MCF 10A (cell line): ENCODE measurements around the gene EME2. TPM values are rescaled to one million over a fixed set of nuclear protein-coding genes. Genes with fewer than 3 reads are reported as not detected.

Experiments used
- BruUV-seq: library from RNA; stranded (reverse); fragments of 400-500 nt; replicated peaks from 2 replicates; lab custom pipeline; 2021; lab: Mats Ljungman, UMichigan
- CTCF ChIA-PET: fragments of 300-600 bp; sonication (Branson Sonifier 250); formaldehyde crosslinking; extraction: SDS; loops from one replicate; lab custom pipeline; 2021; ENCODE audit warnings: antibody characterized with exemption, inconsistent platforms; lab: Yijun Ruan, JAX
- POLR2A ChIA-PET: fragments of 300-600, 350-650 bp; sonication (Branson Sonifier 250); formaldehyde crosslinking; extraction: SDS; loops from one replicate; lab custom pipeline; 2020; ENCODE audit warnings: antibody characterized with exemption, inconsistent platforms; lab: Yijun Ruan, JAX
- DNase-seq: peaks from one replicate; pipeline ENCODE4 v3.0.0-alpha.2; 2018; ENCODE audit not compliant: unreplicated experiment
- H3K27ac Mint-ChIP-seq: one replicate; pipeline ENCODE4 v1.8.0; 2022; ENCODE audit warnings: mild to moderate bottlenecking, low read depth, mixed read lengths; ENCODE audit not compliant: unreplicated experiment
- H3K27me3 Mint-ChIP-seq: one replicate; pipeline ENCODE4 v1.8.0; 2022; ENCODE audit warnings: mixed read lengths; ENCODE audit not compliant: insufficient read depth, unreplicated experiment
- H3K36me3 Mint-ChIP-seq: one replicate; pipeline ENCODE4 v1.8.0; 2022; ENCODE audit warnings: mild to moderate bottlenecking, moderate library complexity, mixed read lengths; ENCODE audit not compliant: insufficient read depth, unreplicated experiment
- H3K4me1 Mint-ChIP-seq: one replicate; pipeline ENCODE4 v1.8.0; 2022; ENCODE audit warnings: mixed read lengths; ENCODE audit not compliant: insufficient read depth, unreplicated experiment
- H3K4me3 Mint-ChIP-seq: one replicate; pipeline ENCODE4 v1.8.0; 2022; ENCODE audit warnings: mild to moderate bottlenecking, moderate library complexity, mixed read lengths; ENCODE audit not compliant: unreplicated experiment
- H3K9me3 Mint-ChIP-seq: one replicate; pipeline ENCODE4 v1.8.0; 2022; ENCODE audit warnings: mixed read lengths; ENCODE audit not compliant: unreplicated experiment
- intact Hi-C: fragments of 100-400 bp; cut with micrococcal nuclease; formaldehyde crosslinking; loops from 2 replicates; pipeline ENCODE4 v1.14.1; 2022
- total RNA-seq: library from RNA; stranded (reverse); gene quantifications from 2 replicates; pipeline ENCODE4 v1.2.3, GENCODE V29; 2022
- TF ChIP-seq, protein P1 (sequence below): fragments of 200-600 bp; IDR thresholded peaks from one replicate; pipeline ENCODE4 v1.8.0; 2022; ENCODE audit warnings: antibody characterized with exemption, mild to moderate bottlenecking; ENCODE audit not compliant: unreplicated experiment

EME2 gene
- total RNA-seq, 1 experiment from 2014 or later = 20.6 TPM

DNA sequence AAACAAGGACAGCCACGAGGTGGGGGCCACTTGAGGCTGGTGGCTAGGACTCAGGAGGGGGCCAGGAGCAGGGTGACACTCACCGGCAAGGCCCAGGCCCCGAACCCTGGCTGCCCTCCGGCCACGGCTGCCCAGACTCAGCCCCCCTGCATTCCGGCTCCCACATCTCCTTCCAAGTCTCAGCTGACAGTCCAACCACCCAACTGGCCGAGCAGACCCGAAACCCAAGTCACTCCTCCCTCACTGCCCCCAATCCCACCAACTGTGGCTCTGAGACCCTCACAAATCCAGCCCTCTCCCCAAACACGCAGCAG lies 44.6 kb downstream of the EME2 start:
- BruUV-seq = no TSS peak
- Mint-ChIP-seq H3K4me3 (no peak overlapping the region), H3K36me3 (peaks cover 60% of the 10 kb centered on the region), H3K27me3 (no peaks in the 10 kb centered on the region), H3K4me1 (no peaks in the 10 kb centered on the region), H3K9me3 (no peaks in the 10 kb centered on the region), H3K27ac (no peak overlapping the region)
- CTCF ChIA-PET = interaction anchor here (0.7 kb wide), 1 partner anchor 188 kb away, joined by 3 read pairs; no protein-coding TSS in a partner anchor
- no peak for DNase-seq
- TF ChIP-seq, protein P1, sequence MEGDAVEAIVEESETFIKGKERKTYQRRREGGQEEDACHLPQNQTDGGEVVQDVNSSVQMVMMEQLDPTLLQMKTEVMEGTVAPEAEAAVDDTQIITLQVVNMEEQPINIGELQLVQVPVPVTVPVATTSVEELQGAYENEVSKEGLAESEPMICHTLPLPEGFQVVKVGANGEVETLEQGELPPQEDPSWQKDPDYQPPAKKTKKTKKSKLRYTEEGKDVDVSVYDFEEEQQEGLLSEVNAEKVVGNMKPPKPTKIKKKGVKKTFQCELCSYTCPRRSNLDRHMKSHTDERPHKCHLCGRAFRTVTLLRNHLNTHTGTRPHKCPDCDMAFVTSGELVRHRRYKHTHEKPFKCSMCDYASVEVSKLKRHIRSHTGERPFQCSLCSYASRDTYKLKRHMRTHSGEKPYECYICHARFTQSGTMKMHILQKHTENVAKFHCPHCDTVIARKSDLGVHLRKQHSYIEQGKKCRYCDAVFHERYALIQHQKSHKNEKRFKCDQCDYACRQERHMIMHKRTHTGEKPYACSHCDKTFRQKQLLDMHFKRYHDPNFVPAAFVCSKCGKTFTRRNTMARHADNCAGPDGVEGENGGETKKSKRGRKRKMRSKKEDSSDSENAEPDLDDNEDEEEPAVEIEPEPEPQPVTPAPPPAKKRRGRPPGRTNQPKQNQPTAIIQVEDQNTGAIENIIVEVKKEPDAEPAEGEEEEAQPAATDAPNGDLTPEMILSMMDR = no peak
- POLR2A ChIA-PET = no interaction called here
- intact Hi-C loops = no loop called here

DNA sequence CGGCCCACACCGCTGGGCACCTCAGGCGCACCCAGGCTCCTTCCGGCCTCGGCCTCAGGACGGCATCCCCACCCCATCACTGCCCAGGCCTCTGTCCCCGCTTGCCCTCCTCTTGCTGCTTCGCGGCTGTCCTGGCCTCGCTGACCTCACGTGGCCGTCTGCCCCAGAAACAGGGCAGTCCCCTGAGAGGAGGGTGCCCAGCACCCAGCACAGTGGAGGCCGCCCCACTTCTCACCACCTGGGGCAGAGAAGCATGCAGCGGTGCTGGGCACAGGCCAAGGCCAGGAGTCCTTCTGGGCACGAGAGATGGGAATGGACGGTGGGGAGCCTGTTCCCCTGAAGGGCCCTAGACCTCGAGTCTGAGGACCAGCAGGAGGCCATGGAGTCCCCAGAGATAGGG lies 45.1 kb downstream of the EME2 start:
- no peak for DNase-seq
- no peaks in the 10 kb centered on the region for H3K4me1 Mint-ChIP-seq
- peaks cover 58% of the 10 kb centered on the region for H3K36me3 Mint-ChIP-seq
- ChIA-PET POLR2A (no interaction called here), CTCF (interaction anchor here (0.7 kb wide), 1 partner anchor 189 kb away, joined by 3 read pairs; no protein-coding TSS in a partner anchor)
- no TSS peak for BruUV-seq
- H3K27me3 Mint-ChIP-seq = no peaks in the 10 kb centered on the region
- TF ChIP-seq, protein P1 = no peak
- H3K9me3 Mint-ChIP-seq = no peaks in the 10 kb centered on the region
- intact Hi-C loops = no loop called here
- H3K27ac Mint-ChIP-seq = no peak overlapping the region
- no peak overlapping the region for H3K4me3 Mint-ChIP-seq

DNA sequence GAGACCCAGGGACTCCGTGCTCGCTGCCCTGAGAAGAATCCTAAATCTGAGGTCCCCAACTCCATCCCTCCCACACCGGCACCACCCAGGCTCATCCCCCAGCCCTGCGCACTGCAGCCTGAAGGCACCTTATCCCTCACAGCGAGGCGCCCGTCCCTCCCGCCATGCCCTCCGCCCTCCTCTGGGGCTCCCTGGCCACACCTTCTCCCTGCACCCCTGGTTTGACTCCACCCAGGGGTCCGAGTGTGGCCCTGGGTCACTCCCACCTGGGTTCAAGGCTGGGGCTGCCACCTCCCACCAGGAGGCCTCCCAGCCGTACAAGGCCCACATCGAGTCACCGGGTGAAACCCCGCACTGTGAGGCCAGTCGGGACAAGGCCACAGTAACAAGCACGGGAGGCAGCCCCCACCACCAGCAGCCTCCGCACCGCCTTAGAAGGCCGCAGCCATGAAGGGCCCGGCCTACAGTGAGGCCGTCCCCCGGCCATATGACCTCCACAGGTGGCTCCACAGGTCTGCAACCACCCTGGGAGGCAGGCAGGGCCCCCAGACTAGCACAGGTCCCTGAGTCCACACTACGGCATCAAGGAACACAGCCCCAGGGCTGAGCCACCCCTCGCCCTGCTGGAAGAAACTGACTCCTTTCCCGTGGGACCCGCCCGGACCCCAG lies 45.7 kb downstream of the EME2 start:
- ChIA-PET CTCF (no interaction called here), POLR2A (no interaction called here)
- TF ChIP-seq, protein P1 = no peak
- intact Hi-C loops = no loop called here
- no peak overlapping the region for H3K27ac Mint-ChIP-seq
- no peak overlapping the region for H3K4me3 Mint-ChIP-seq
- no peak for DNase-seq
- BruUV-seq = no TSS peak
- H3K9me3 Mint-ChIP-seq = no peaks in the 10 kb centered on the region
- H3K36me3 Mint-ChIP-seq = peaks cover 52% of the 10 kb centered on the region
- no peaks in the 10 kb centered on the region for H3K27me3 Mint-ChIP-seq
- no peaks in the 10 kb centered on the region for H3K4me1 Mint-ChIP-seq

DNA sequence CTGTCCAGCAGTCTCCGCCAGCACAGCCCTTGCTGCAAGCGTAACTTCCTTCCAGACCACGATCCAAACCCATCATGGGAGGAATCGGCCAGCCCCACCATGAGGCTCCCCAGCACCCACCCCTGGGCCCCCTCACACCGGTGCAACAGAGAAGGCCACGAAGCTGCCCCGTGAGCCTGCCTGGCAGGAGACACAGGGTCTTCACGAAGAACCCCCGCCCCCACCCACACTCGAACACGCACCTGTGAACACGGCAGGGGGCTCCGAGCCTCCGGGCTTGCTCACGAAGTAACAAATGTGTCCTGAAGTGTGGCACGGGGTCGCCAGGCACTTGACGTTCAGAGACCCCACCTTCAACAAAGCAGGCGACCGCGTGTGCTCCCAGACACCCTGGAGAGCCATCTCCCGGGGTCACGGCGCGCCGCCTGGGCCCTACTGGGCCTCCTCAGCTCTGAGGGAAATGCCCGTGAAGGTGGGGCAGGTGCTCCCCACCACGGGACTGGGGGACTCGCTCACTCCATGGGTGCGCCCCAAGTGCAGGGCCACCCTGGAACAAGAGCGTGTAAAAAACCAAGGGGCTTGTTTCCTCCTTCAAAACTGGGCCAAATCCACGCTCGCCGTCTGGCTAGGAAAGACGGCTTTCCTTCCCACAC lies 46.4 kb downstream of the EME2 start:
- Mint-ChIP-seq H3K4me1 (no peaks in the 10 kb centered on the region), H3K27me3 (no peaks in the 10 kb centered on the region), H3K4me3 (no peak overlapping the region), H3K36me3 (peaks cover 52% of the 10 kb centered on the region), H3K27ac (no peak overlapping the region), H3K9me3 (no peaks in the 10 kb centered on the region)
- ChIA-PET POLR2A (no interaction called here), CTCF (no interaction called here)
- no peak for DNase-seq
- no TSS peak for BruUV-seq
- intact Hi-C loops = no loop called here
- TF ChIP-seq, protein P1 = no peak
